Right ventricle myocardium superior (tissue), 1 donor: ENCODE data around the gene PVALEF. TPM values are rescaled to one million over a fixed set of nuclear protein-coding genes. Genes with fewer than 3 reads are reported as not detected.
"Not testable (repeated sequence)": the region's sequence is repeated elsewhere in the genome, so short reads cannot be mapped to it uniquely, and the experiment has no call there.

Experiments
- ATAC-seq: fragments of 200-7000 bp; cut with Tn5 transposase; one replicate; pipeline ENCODE4 v1.9.1; 2020; ENCODE audit warnings: mild to moderate bottlenecking; ENCODE audit not compliant: poor library complexity
- DNase-seq: peaks from one replicate; pipeline ENCODE4 v3.0.0-alpha.2; 2020
- intact Hi-C: fragments of 100-400 bp; cut with DNase I; formaldehyde crosslinking; loops from one replicate; pipeline ENCODE4 v1.11.2; 2022
- total RNA-seq: library from RNA; stranded (reverse); fragmentation: NEBNext Ultra II Directional; extraction: Animal tissue kit (Norgen Biotek cat#: 25700); gene quantifications from one replicate; pipeline ENCODE4 v1.2.1, GENCODE V29; 2021
- donor health status: DM: no; HTN: yes; CAD: no; lungs with severe emphysema.

PVALEF gene
- total RNA-seq, 1 donor from 2014 or later: not detected

GRCh38 chr17:81140695-81141094 is 24.6 kb upstream of the PVALEF start:
- ATAC-seq (no peak), DNase-seq (no peak)
- intact Hi-C loops: no loop called here

- DNase-seq: peak; percentile 90
- intact Hi-C loops: loop anchor here (2.0 kb wide), 1 partner anchor 98 kb away; no protein-coding TSS in a partner anchor
- ATAC-seq: peak; percentile 97
Observed at GRCh38 chr17:81142301-81143199, 22.8 kb upstream of the PVALEF start.

GRCh38 chr17:81143200-81143527 is 22.1 kb upstream of the PVALEF start:
- ATAC-seq (peak; percentile 6), DNase-seq (no peak)
- intact Hi-C loops: loop anchor here (2.0 kb wide), 1 partner anchor 98 kb away; no protein-coding TSS in a partner anchor

- ATAC-seq (no peak), DNase-seq (no peak)
- intact Hi-C loops: loop anchor here (2.0 kb wide), 1 partner anchor 97 kb away; no protein-coding TSS in a partner anchor
Observed at GRCh38 chr17:81143717-81144422, 21.4 kb upstream of the PVALEF start.

GRCh38 chr17:81144423-81144781 is 20.9 kb upstream of the PVALEF start:
- intact Hi-C loops: no loop called here
- ATAC-seq: no peak
- DNase-seq: no peak

- not testable (repeated sequence) for DNase-seq, ATAC-seq
- intact Hi-C loops: loop anchor here (5.0 kb wide), 1 partner anchor 41 kb away; no protein-coding TSS in a partner anchor
Observed at GRCh38 chr17:81146208-81146607, 19.1 kb upstream of the PVALEF start.

- intact Hi-C loops: loop anchor here (5.0 kb wide), 1 partner anchor 40 kb away; no protein-coding TSS in a partner anchor
- no peak for ATAC-seq
- DNase-seq: no peak
Observed at GRCh38 chr17:81147701-81148100, 17.6 kb upstream of the PVALEF start.

- DNase-seq (no peak), ATAC-seq (no peak)
- intact Hi-C loops: loop anchor here (5.0 kb wide), 1 partner anchor 39 kb away; no protein-coding TSS in a partner anchor
Observed at GRCh38 chr17:81148571-81148970, 16.7 kb upstream of the PVALEF start.

- intact Hi-C loops: loop anchor here (5.0 kb wide), 1 partner anchor 38 kb away; no protein-coding TSS in a partner anchor
- ATAC-seq: peak; percentile 22
- DNase-seq: no peak
Observed at GRCh38 chr17:81148986-81149533, 16.2 kb upstream of the PVALEF start.

GRCh38 chr17:81150377-81151077 is 14.8 kb upstream of the PVALEF start:
- ATAC-seq (no peak), DNase-seq (peak; percentile 77)
- intact Hi-C loops: no loop called here

GRCh38 chr17:81151278-81151677 is 14.0 kb upstream of the PVALEF start:
- ATAC-seq: no peak
- no peak for DNase-seq
- intact Hi-C loops: no loop called here

GRCh38 chr17:81152288-81152828 is 12.9 kb upstream of the PVALEF start:
- DNase-seq: no peak
- no peak for ATAC-seq
- intact Hi-C loops: no loop called here

GRCh38 chr17:81153340-81153803 is 11.9 kb upstream of the PVALEF start:
- intact Hi-C loops: no loop called here
- no peak for DNase-seq
- ATAC-seq: no peak

- DNase-seq, ATAC-seq, intact Hi-C loops: not testable (repeated sequence)
Observed at GRCh38 chr17:81154016-81154415, 11.3 kb upstream of the PVALEF start.

- intact Hi-C loops: no loop called here
- DNase-seq (no peak), ATAC-seq (no peak)
Observed at GRCh38 chr17:81154961-81155360, 10.3 kb upstream of the PVALEF start.

GRCh38 chr17:81156866-81157805 is 8.2 kb upstream of the PVALEF start:
- ATAC-seq (no peak), DNase-seq (no peak)
- intact Hi-C loops: no loop called here
